OCI-LY1 (cell line): ENCODE data around the gene ADAM19.

Source experiments
- H2AFZ ChIP-seq: fragments of 200-600 bp; sonication (generic), shearing (Covaris generic); 2 replicates; pipeline ENCODE4 v1.6.0; 2014; ENCODE audit warnings: antibody characterized with exemption, mild to moderate bottlenecking, low read length
- H3F3A ChIP-seq: fragments of 200-600 bp; sonication (generic), shearing (Covaris generic); 2 replicates; pipeline ENCODE4 v1.6.0; 2014; ENCODE audit warnings: mild to moderate bottlenecking, antibody characterized with exemption, low read length, moderate library complexity; ENCODE audit not compliant: insufficient read depth
- H3K27ac ChIP-seq: fragments of 200-600 bp; sonication (generic); 2 replicates; pipeline ENCODE4 v1.5.1; 2014; ENCODE audit warnings: low read length, mixed run types, mild to moderate bottlenecking, low read depth; ENCODE audit not compliant: poor library complexity, severe bottlenecking
- H3K27me3 ChIP-seq: fragments of 200-600 bp; sonication (generic); 2 replicates; pipeline ENCODE4 v1.6.0; 2014; ENCODE audit warnings: antibody characterized with exemption, mild to moderate bottlenecking, low read length, moderate library complexity; ENCODE audit not compliant: insufficient read depth
- H3K36me3 ChIP-seq: fragments of 200-600 bp; sonication (generic); 2 replicates; pipeline ENCODE4 v1.6.1; 2014; ENCODE audit warnings: mild to moderate bottlenecking, antibody characterized with exemption, low read length, moderate library complexity, mixed read lengths; ENCODE audit not compliant: insufficient read depth
- H3K4me1 ChIP-seq: fragments of 200-600 bp; sonication (generic); 2 replicates; pipeline ENCODE4 v1.5.1; 2014; ENCODE audit warnings: mild to moderate bottlenecking, low read length, moderate library complexity; ENCODE audit not compliant: insufficient read depth, severe bottlenecking
- H3K4me2 ChIP-seq: fragments of 200-600 bp; sonication (generic), shearing (Covaris generic); 2 replicates; pipeline ENCODE4 v1.6.1; 2014; ENCODE audit warnings: low read length
- H3K4me3 ChIP-seq: fragments of 200-600 bp; sonication (generic); 2 replicates; pipeline ENCODE4 v1.5.1; 2014; ENCODE audit warnings: low read length, low read depth, mild to moderate bottlenecking, mixed read lengths; ENCODE audit not compliant: poor library complexity, severe bottlenecking
- H3K79me2 ChIP-seq: fragments of 200-600 bp; shearing (Covaris generic); 2 replicates; pipeline ENCODE4 v1.6.1; 2016; ENCODE audit warnings: mixed run types, low read length, mixed read lengths; ENCODE audit not compliant: insufficient read depth
- H3K9ac ChIP-seq: fragments of 200-600 bp; sonication (generic), shearing (Covaris generic); 2 replicates; pipeline ENCODE4 v1.6.1; 2014; ENCODE audit warnings: mild to moderate bottlenecking, low read length, mixed read lengths
- H3K9me2 ChIP-seq: fragments of 200-600 bp; sonication (generic), shearing (Covaris generic); 2 replicates; pipeline ENCODE4 v1.6.1; 2014; ENCODE audit warnings: low read depth, mild to moderate bottlenecking, low read length, mixed read lengths
- H3K9me3 ChIP-seq: fragments of 200-600 bp; shearing (Covaris generic); 2 replicates; pipeline ENCODE4 v1.6.1; 2014; ENCODE audit warnings: low read length, mixed read lengths
- H4K20me1 ChIP-seq: fragments of 200-600 bp; sonication (generic), shearing (Covaris generic); 2 replicates; pipeline ENCODE4 v1.6.0; 2016; ENCODE audit warnings: mild to moderate bottlenecking, low read length; ENCODE audit not compliant: insufficient read depth
- EZH2 ChIP-seq: fragments of 200-600 bp; sonication (generic), shearing (Covaris generic); IDR thresholded peaks from 2 replicates; pipeline ENCODE4 v1.8.0; 2017; ENCODE audit warnings: borderline replicate concordance, mixed run types, mild to moderate bottlenecking, antibody characterized with exemption, low read length, moderate library complexity, mixed read lengths
- TF ChIP-seq, protein P1 (sequence below): fragments of 200-600 bp; sonication (generic), shearing (Covaris generic); IDR thresholded peaks from 2 replicates; pipeline ENCODE4 v1.5.1; 2017; ENCODE audit warnings: mild to moderate bottlenecking, antibody characterized with exemption, low read length, moderate library complexity, mixed read lengths

The ADAM19 gene

DNA sequence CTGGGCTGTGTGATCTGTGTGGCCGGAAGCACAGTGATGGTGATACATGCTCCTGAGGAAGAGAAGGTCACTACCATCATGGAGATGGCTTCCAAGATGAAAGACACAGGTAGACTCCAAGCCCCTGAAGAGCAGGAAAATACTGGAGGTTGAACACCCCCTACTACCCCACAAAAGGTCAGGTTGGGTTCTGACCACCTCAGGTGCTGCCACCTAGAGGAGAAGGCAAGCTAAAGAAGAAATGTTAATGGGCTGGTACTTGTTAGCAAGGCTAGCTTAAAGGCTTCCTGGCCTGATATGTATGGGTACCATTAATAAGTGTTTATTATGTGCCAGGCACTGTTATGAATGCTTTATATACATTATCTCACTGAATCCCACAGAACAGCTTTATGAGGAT is 103.9 kb downstream of the ADAM19 start:
- no peaks in the 10 kb centered on the region for H3K4me1 ChIP-seq
- H3K4me3 ChIP-seq: no peak overlapping the region
- TF ChIP-seq EZH2: no peak
- TF ChIP-seq, protein P1, sequence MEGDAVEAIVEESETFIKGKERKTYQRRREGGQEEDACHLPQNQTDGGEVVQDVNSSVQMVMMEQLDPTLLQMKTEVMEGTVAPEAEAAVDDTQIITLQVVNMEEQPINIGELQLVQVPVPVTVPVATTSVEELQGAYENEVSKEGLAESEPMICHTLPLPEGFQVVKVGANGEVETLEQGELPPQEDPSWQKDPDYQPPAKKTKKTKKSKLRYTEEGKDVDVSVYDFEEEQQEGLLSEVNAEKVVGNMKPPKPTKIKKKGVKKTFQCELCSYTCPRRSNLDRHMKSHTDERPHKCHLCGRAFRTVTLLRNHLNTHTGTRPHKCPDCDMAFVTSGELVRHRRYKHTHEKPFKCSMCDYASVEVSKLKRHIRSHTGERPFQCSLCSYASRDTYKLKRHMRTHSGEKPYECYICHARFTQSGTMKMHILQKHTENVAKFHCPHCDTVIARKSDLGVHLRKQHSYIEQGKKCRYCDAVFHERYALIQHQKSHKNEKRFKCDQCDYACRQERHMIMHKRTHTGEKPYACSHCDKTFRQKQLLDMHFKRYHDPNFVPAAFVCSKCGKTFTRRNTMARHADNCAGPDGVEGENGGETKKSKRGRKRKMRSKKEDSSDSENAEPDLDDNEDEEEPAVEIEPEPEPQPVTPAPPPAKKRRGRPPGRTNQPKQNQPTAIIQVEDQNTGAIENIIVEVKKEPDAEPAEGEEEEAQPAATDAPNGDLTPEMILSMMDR: peak; percentile 81

DNA sequence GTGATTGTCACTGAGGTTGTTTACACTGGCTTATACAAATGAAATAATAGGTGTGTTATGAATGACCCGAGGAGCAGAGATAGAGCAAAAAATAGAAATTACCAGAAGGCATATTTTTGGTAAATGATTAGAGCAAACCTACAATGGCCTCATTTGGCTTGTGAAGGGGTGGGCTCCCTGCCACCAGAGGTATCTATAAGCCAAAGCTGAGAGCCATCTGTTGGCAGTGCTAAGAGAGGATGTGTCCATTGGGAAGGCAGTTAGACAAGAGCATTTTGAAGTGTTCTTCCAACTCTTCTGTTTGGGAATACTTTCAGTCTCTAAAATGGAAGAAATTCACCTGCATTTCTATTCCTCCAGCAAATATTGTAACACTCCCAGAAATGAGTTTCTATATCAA is 104.9 kb downstream of the ADAM19 start:
- no peaks in the 10 kb centered on the region for H3K36me3 ChIP-seq
- H4K20me1 ChIP-seq: no peaks in the 10 kb centered on the region
- no peak overlapping the region for H3K4me2 ChIP-seq
- no peaks in the 10 kb centered on the region for H3K79me2 ChIP-seq
- no peak overlapping the region for H3K27ac ChIP-seq
- no peaks in the 10 kb centered on the region for H3K9me3 ChIP-seq
- TF ChIP-seq EZH2: no peak
- TF ChIP-seq, protein P1: no peak
- no peak overlapping the region for H2AFZ ChIP-seq
- H3K9me2 ChIP-seq: no peaks in the 10 kb centered on the region
- no peak overlapping the region for H3K4me3 ChIP-seq
- no peaks in the 10 kb centered on the region for H3K4me1 ChIP-seq
- H3F3A ChIP-seq: no peaks in the 10 kb centered on the region
- no peak overlapping the region for H3K9ac ChIP-seq
- H3K27me3 ChIP-seq: no peaks in the 10 kb centered on the region

More for the DNA sequence above, 103.9 kb downstream of the ADAM19 start:
- H3K9me2 ChIP-seq: no peaks in the 10 kb centered on the region
- H3K27me3 ChIP-seq: no peaks in the 10 kb centered on the region
- no peaks in the 10 kb centered on the region for H3F3A ChIP-seq
- no peaks in the 10 kb centered on the region for H3K9me3 ChIP-seq
- H3K27ac ChIP-seq: no peak overlapping the region
- no peaks in the 10 kb centered on the region for H3K79me2 ChIP-seq
- no peak overlapping the region for H3K9ac ChIP-seq
- H2AFZ ChIP-seq: no peak overlapping the region
- H3K4me2 ChIP-seq: no peak overlapping the region
- H4K20me1 ChIP-seq: no peaks in the 10 kb centered on the region
- no peaks in the 10 kb centered on the region for H3K36me3 ChIP-seq

DNA sequence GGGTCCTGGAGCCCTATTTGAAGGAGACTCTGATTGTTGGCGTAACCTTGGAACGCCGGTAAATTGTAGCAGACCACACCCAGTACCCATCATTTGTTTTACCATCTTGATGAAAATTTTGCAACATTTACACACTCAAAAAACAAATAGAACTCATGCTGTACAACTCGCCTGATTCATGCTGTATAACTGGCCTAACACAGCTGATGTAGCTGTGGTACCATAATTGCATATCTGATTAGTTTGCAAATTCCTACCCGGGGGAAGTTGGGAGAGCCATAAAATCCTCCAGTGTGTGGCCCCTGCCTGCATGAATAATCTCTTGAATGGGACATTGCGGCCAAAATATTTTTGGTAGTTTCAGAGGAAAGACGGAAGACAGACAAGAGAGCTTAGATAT is 105.9 kb downstream of the ADAM19 start:
- H3K79me2 ChIP-seq: no peaks in the 10 kb centered on the region
- H3K4me2 ChIP-seq: no peak overlapping the region
- H3K27ac ChIP-seq: no peak overlapping the region
- H4K20me1 ChIP-seq: no peaks in the 10 kb centered on the region
- no peak overlapping the region for H2AFZ ChIP-seq
- H3K9ac ChIP-seq: no peak overlapping the region
- H3F3A ChIP-seq: no peaks in the 10 kb centered on the region
- no peak overlapping the region for H3K4me3 ChIP-seq
- H3K9me3 ChIP-seq: no peaks in the 10 kb centered on the region
- H3K36me3 ChIP-seq: no peaks in the 10 kb centered on the region
- TF ChIP-seq EZH2: no peak
- TF ChIP-seq, protein P1: no peak
- H3K27me3 ChIP-seq: no peaks in the 10 kb centered on the region
- no peaks in the 10 kb centered on the region for H3K9me2 ChIP-seq
- H3K4me1 ChIP-seq: no peaks in the 10 kb centered on the region
